ENCODE data around the gene SPATA45.
"Not testable (repeated sequence)": the region's sequence is repeated elsewhere in the genome, so short reads cannot be mapped to it uniquely, and the experiment has no call there.

The SPATA45 gene

GRCh38 chr1:212858461-212859265 is 11.2 kb upstream of the SPATA45 start:
- Histone ChIP-seq H3K9ac (ENCODE audit: low read length) (peak overlapping the region; percentile 84), H3K36me3 (ENCODE audit: control insufficient read depth, insufficient read depth, low read length) (no peaks in the 10 kb centered on the region), H3K4me1 (ENCODE audit: control insufficient read depth, insufficient read depth, low read length) (peaks cover 9% of the 10 kb centered on the region), H3K9me3 (ENCODE audit: control insufficient read depth, low read length) (no peaks in the 10 kb centered on the region), H3K4me3 (ENCODE audit: low read length) (peak overlapping the region; percentile 85), H3K27me3 (ENCODE audit: control insufficient read depth, insufficient read depth, low read length) (no peaks in the 10 kb centered on the region)

GRCh38 chr1:212857992-212858460 is 10.6 kb upstream of the SPATA45 start, which contains the start of gene FLVCR1:
FLVCR1 (plus strand) TSS chr1:212858275; CDS start chr1:212858453, 178 bp downstream.
- H3K4me1 ChIP-seq (ENCODE audit: control insufficient read depth, insufficient read depth, low read length), result peaks cover 12% of the 10 kb centered on the region
- peak within 1 kb of the TSS; percentile 84 for H3K9ac ChIP-seq (ENCODE audit: low read length)
- peak within 1 kb of the TSS; percentile 85 for H3K4me3 ChIP-seq (ENCODE audit: low read length)
- H3K36me3 ChIP-seq (ENCODE audit: control insufficient read depth, insufficient read depth, low read length), result no peaks in the 10 kb centered on the region
- no peaks in the 10 kb centered on the region for H3K9me3 ChIP-seq (ENCODE audit: control insufficient read depth, low read length)
- H3K27me3 ChIP-seq (ENCODE audit: control insufficient read depth, insufficient read depth, low read length), result no peaks in the 10 kb centered on the region

GRCh38 chr1:212856755-212857154 is 9.3 kb upstream of the SPATA45 start:
- no peaks in the 10 kb centered on the region for H3K27me3 ChIP-seq (ENCODE audit: control insufficient read depth, insufficient read depth, low read length)
- no peak overlapping the region for H3K9ac ChIP-seq (ENCODE audit: low read length)
- no peak overlapping the region for H3K4me3 ChIP-seq (ENCODE audit: low read length)
- no peaks in the 10 kb centered on the region for H3K9me3 ChIP-seq (ENCODE audit: control insufficient read depth, low read length)
- H3K36me3 ChIP-seq (ENCODE audit: control insufficient read depth, insufficient read depth, low read length), result no peaks in the 10 kb centered on the region
- peaks cover 12% of the 10 kb centered on the region for H3K4me1 ChIP-seq (ENCODE audit: control insufficient read depth, insufficient read depth, low read length)

- no peak overlapping the region for H3K4me3 ChIP-seq (ENCODE audit: low read length)
- no peaks in the 10 kb centered on the region for H3K27me3 ChIP-seq (ENCODE audit: control insufficient read depth, insufficient read depth, low read length)
- H3K9me3 ChIP-seq (ENCODE audit: control insufficient read depth, low read length), result no peaks in the 10 kb centered on the region
- no peaks in the 10 kb centered on the region for H3K36me3 ChIP-seq (ENCODE audit: control insufficient read depth, insufficient read depth, low read length)
- H3K9ac ChIP-seq (ENCODE audit: low read length), result no peak overlapping the region
- H3K4me1 ChIP-seq (ENCODE audit: control insufficient read depth, insufficient read depth, low read length), result peaks cover 12% of the 10 kb centered on the region
Observed at GRCh38 chr1:212853658-212854057, 6.2 kb upstream of the SPATA45 start.

- peaks cover 10% of the 10 kb centered on the region for H3K4me1 ChIP-seq (ENCODE audit: control insufficient read depth, insufficient read depth, low read length)
- H3K4me3 ChIP-seq (ENCODE audit: low read length), result no peak overlapping the region
- no peaks in the 10 kb centered on the region for H3K27me3 ChIP-seq (ENCODE audit: control insufficient read depth, insufficient read depth, low read length)
- H3K9me3 ChIP-seq (ENCODE audit: control insufficient read depth, low read length), result no peaks in the 10 kb centered on the region
- H3K9ac ChIP-seq (ENCODE audit: low read length), result no peak overlapping the region
- H3K36me3 ChIP-seq (ENCODE audit: control insufficient read depth, insufficient read depth, low read length), result no peaks in the 10 kb centered on the region
Observed at GRCh38 chr1:212852105-212852688, 4.7 kb upstream of the SPATA45 start.

- H3K9ac ChIP-seq (ENCODE audit: low read length); H3K27me3 ChIP-seq (ENCODE audit: control insufficient read depth, insufficient read depth, low read length); H3K9me3 ChIP-seq (ENCODE audit: control insufficient read depth, low read length); H3K36me3 ChIP-seq (ENCODE audit: control insufficient read depth, insufficient read depth, low read length); H3K4me3 ChIP-seq (ENCODE audit: low read length); H3K4me1 ChIP-seq (ENCODE audit: control insufficient read depth, insufficient read depth, low read length): not testable (repeated sequence)
Observed at GRCh38 chr1:212844521-212844920, 2.9 kb downstream of the SPATA45 start.

GRCh38 chr1:212838145-212838544 is 9.3 kb downstream of the SPATA45 start:
- no peak overlapping the region for H3K4me3 ChIP-seq (ENCODE audit: low read length)
- no peaks in the 10 kb centered on the region for H3K4me1 ChIP-seq (ENCODE audit: control insufficient read depth, insufficient read depth, low read length)
- H3K9ac ChIP-seq (ENCODE audit: low read length), result no peak overlapping the region
- no peaks in the 10 kb centered on the region for H3K27me3 ChIP-seq (ENCODE audit: control insufficient read depth, insufficient read depth, low read length)
- no peaks in the 10 kb centered on the region for H3K36me3 ChIP-seq (ENCODE audit: control insufficient read depth, insufficient read depth, low read length)
- H3K9me3 ChIP-seq (ENCODE audit: control insufficient read depth, low read length), result no peaks in the 10 kb centered on the region

- not testable (repeated sequence) for H3K4me3 ChIP-seq (ENCODE audit: low read length); H3K9ac ChIP-seq (ENCODE audit: low read length)
Observed at GRCh38 chr1:212833211-212834207, 13.9 kb downstream of the SPATA45 start.

GRCh38 chr1:212828395-212828794 is 19.1 kb downstream of the SPATA45 start:
- H3K4me1 ChIP-seq (ENCODE audit: control insufficient read depth, insufficient read depth, low read length), result peaks cover 4% of the 10 kb centered on the region
- H3K27me3 ChIP-seq (ENCODE audit: control insufficient read depth, insufficient read depth, low read length), result no peaks in the 10 kb centered on the region
- no peak overlapping the region for H3K4me3 ChIP-seq (ENCODE audit: low read length)
- H3K9ac ChIP-seq (ENCODE audit: low read length), result no peak overlapping the region
- H3K9me3 ChIP-seq (ENCODE audit: control insufficient read depth, low read length), result peaks cover 6% of the 10 kb centered on the region
- H3K36me3 ChIP-seq (ENCODE audit: control insufficient read depth, insufficient read depth, low read length), result no peaks in the 10 kb centered on the region

More at GRCh38 chr1:212833211-212834207, 13.9 kb downstream of the SPATA45 start:
- H3K36me3 ChIP-seq (ENCODE audit: control insufficient read depth, insufficient read depth, low read length); H3K27me3 ChIP-seq (ENCODE audit: control insufficient read depth, insufficient read depth, low read length); H3K4me1 ChIP-seq (ENCODE audit: control insufficient read depth, insufficient read depth, low read length); H3K9me3 ChIP-seq (ENCODE audit: control insufficient read depth, low read length): not testable (repeated sequence)

- H3K4me1 ChIP-seq (ENCODE audit: control insufficient read depth, insufficient read depth, low read length), result peaks cover 4% of the 10 kb centered on the region
- H3K9me3 ChIP-seq (ENCODE audit: control insufficient read depth, low read length), result peaks cover 6% of the 10 kb centered on the region
- H3K27me3 ChIP-seq (ENCODE audit: control insufficient read depth, insufficient read depth, low read length), result no peaks in the 10 kb centered on the region
- H3K9ac ChIP-seq (ENCODE audit: low read length), result no peak overlapping the region
- H3K36me3 ChIP-seq (ENCODE audit: control insufficient read depth, insufficient read depth, low read length), result no peaks in the 10 kb centered on the region
- H3K4me3 ChIP-seq (ENCODE audit: low read length), result no peak overlapping the region
Observed at GRCh38 chr1:212827831-212828278, 19.6 kb downstream of the SPATA45 start.

- H3K9ac ChIP-seq (ENCODE audit: low read length), result no peak overlapping the region
- H3K4me1 ChIP-seq (ENCODE audit: control insufficient read depth, insufficient read depth, low read length), result peaks cover 4% of the 10 kb centered on the region
- no peak overlapping the region for H3K4me3 ChIP-seq (ENCODE audit: low read length)
- H3K36me3 ChIP-seq (ENCODE audit: control insufficient read depth, insufficient read depth, low read length), result no peaks in the 10 kb centered on the region
- H3K27me3 ChIP-seq (ENCODE audit: control insufficient read depth, insufficient read depth, low read length), result no peaks in the 10 kb centered on the region
- H3K9me3 ChIP-seq (ENCODE audit: control insufficient read depth, low read length), result peaks cover 6% of the 10 kb centered on the region
Observed at GRCh38 chr1:212827171-212827776, 20.2 kb downstream of the SPATA45 start.

All from mucosa of stomach (tissue), 1 donor.